HepG2 (cell line): ENCODE data around the gene NOTO. TPM values are rescaled to one million over a fixed set of nuclear protein-coding genes. Genes with fewer than 3 reads are reported as not detected.
"Not testable (repeated sequence)": the region's sequence is repeated elsewhere in the genome, so short reads cannot be mapped to it uniquely, and the experiment has no call there.

ENCODE experiments used
- ATAC-seq: fragments of 200-7000 bp; cut with Tn5 transposase; 3 replicates; pipeline ENCODE4 v1.9.1; 2020; ENCODE audit warnings: mild to moderate bottlenecking, moderate library complexity
- BruUV-seq: library from RNA; stranded (reverse); fragments of 400-500 nt; replicated peaks from 2 replicates; lab custom pipeline; 2021; lab: Mats Ljungman, UMichigan
- CTCF ChIA-PET: fragments of 300-600 bp; formaldehyde crosslinking; extraction: SDS; loops from one replicate; lab custom pipeline; 2021; ENCODE audit warnings: low total read pairs, inconsistent platforms, low intra/inter-chr PET ratio; lab: Yijun Ruan, JAX
- POLR2A ChIA-PET: fragments of 350-600 bp; sonication (Branson Sonifier 250); formaldehyde crosslinking; loops from one replicate; lab custom pipeline; 2020; ENCODE audit warnings: antibody characterized with exemption, inconsistent platforms; lab: Yijun Ruan, JAX
- DNase-seq: peaks from one replicate; pipeline ENCODE4 v3.0.0-alpha.2; 2015; ENCODE audit warnings: low spot score
- FAIRE-seq: peaks from 3 replicates; lab custom pipeline; 2011; peaks lifted over from hg19 to GRCh38; lab: Jason Lieb, UNC
- H2AFZ ChIP-seq: one replicate; pipeline ENCODE4 v1.6.1; 2011; ENCODE audit warnings: low read length, inconsistent platforms
- H3K27ac ChIP-seq: fragments of 300-600 bp; 3 replicates; pipeline ENCODE4 v1.8.0; 2011; ENCODE audit warnings: mixed run types, mild to moderate bottlenecking, mixed read lengths, low read length, inconsistent platforms; ENCODE audit not compliant: insufficient read depth; ENCODE audit errors: extremely low read length
- H3K27me3 ChIP-seq, 2 experiments: fragments of 200-600 bp in 1 of 2; 2 replicates in 1 of 2; 3 replicates in 1 of 2; pipeline versions ENCODE4 v1.6.0 to v1.8.0; 2011; ENCODE audit warnings: low read length in 2 of 2, mild to moderate bottlenecking in 2 of 2, moderate library complexity in 2 of 2, inconsistent platforms in 1 of 2; ENCODE audit not compliant: insufficient read depth in 2 of 2, control insufficient read depth in 1 of 2
- H3K36me3 ChIP-seq, 2 experiments: fragments of 200-600 bp in 1 of 2; replicated peaks in 1 of 2; 2 replicates in 1 of 2; 3 replicates in 1 of 2; pipeline versions ENCODE4 v1.5.1 to v1.8.0; 2011; ENCODE audit warnings: low read length in 2 of 2, inconsistent platforms in 1 of 2; ENCODE audit not compliant: insufficient read depth in 2 of 2, control insufficient read depth in 1 of 2
- H3K4me1 ChIP-seq: 2 replicates; pipeline ENCODE4 v1.5.1; 2012; ENCODE audit warnings: low read length, inconsistent platforms; ENCODE audit not compliant: insufficient read depth
- H3K4me2 ChIP-seq: 2 replicates; pipeline ENCODE4 v1.6.0; 2011; ENCODE audit warnings: low read depth, low read length, inconsistent platforms
- H3K4me3 ChIP-seq, 3 experiments: fragments of 200-600 bp in 1 of 3; sonication (generic), shearing (Covaris generic) in 1 of 3; replicated peaks in 1 of 3; 2 replicates each; pipeline ENCODE4 v1.5.1; 2011 to 2016; ENCODE audit warnings: low read length in 3 of 3, inconsistent platforms in 2 of 3, low read depth in 2 of 3, mild to moderate bottlenecking in 2 of 3, control low read depth in 1 of 3, mixed read lengths in 1 of 3; ENCODE audit not compliant: insufficient read depth in 1 of 3
- H3K79me2 ChIP-seq: one replicate; pipeline ENCODE4 v1.6.1; 2011; ENCODE audit warnings: low read length, inconsistent platforms; ENCODE audit not compliant: insufficient read depth
- H3K9ac ChIP-seq: 2 replicates; pipeline ENCODE4 v1.6.0; 2011; ENCODE audit warnings: mild to moderate bottlenecking, low read depth, low read length, inconsistent platforms; ENCODE audit not compliant: insufficient read depth
- H3K9me3 ChIP-seq: 2 replicates; pipeline ENCODE4 v1.5.1; 2012; ENCODE audit warnings: mild to moderate bottlenecking, low read length
- H4K20me1 ChIP-seq: 2 replicates; pipeline ENCODE4 v1.6.0; 2011; ENCODE audit warnings: inconsistent platforms, mild to moderate bottlenecking, low read length, moderate library complexity; ENCODE audit not compliant: insufficient read depth
- HIVEP1 ChIP-seq: sonication (generic); formaldehyde crosslinking; IDR thresholded peaks from 2 replicates; pipeline ENCODE4 v1.4.0; 2020; ENCODE audit warnings: mild to moderate bottlenecking, missing genetic modification reagents
- THAP11 ChIP-seq: IDR thresholded peaks from 2 replicates; pipeline ENCODE4 v1.6.1; 2016; ENCODE audit warnings: missing biosample characterization, missing genetic modification reagents
- XRCC5 ChIP-seq: fragments of 200-400 bp; formaldehyde crosslinking; optimal IDR thresholded peaks from 2 replicates; pipeline ENCODE3; 2017; ENCODE audit warnings: mild to moderate bottlenecking, low read length
- ZNF12 ChIP-seq: sonication (generic); formaldehyde crosslinking; IDR thresholded peaks from 2 replicates; pipeline ENCODE4 v1.5.0; 2020; ENCODE audit warnings: missing genetic modification reagents
- ZNF605 ChIP-seq: sonication (generic); formaldehyde crosslinking; IDR thresholded peaks from 2 replicates; pipeline ENCODE4 v1.8.0; 2022; ENCODE audit warnings: mild to moderate bottlenecking, missing genetic modification reagents
- WGBS: methylation state at CpG from one replicate; pipeline ENCODE4 v1.1.6; 2017; ENCODE audit warnings: low lambda C conversion rate; 5-methylcytosine and 5-hydroxymethylcytosine counted together
- in situ Hi-C: cut with HindIII; loops from 2 replicates; pipeline ENCODE4 v1.10.0; 2017; ENCODE audit warnings: low pct_unique_long_range_greater_than_20kb; ENCODE audit not compliant: extremely low pct_ligation_motif_present
- intact Hi-C: fragments of 100-400 bp; cut with micrococcal nuclease; formaldehyde crosslinking; loops from one replicate; pipeline ENCODE4 v1.10.0; 2022; ENCODE audit not compliant: unreplicated experiment
- polyA plus RNA-seq, 8 experiments: library from polyadenylated mRNA; depleted of rRNA in 3 of 8; stranded (reverse) in 7 of 8; unstranded in 1 of 8; fragments of >200 nt; fragmentation: Illumina TruSeq in 4 of 8; extraction: Trizol in 4 of 8; gene quantifications; 2 replicates each; pipeline versions ENCODE4 v1.2.1 to v1.2.3, GENCODE V29; 2011 to 2016; ENCODE audit warnings: low read depth in 4 of 8, missing spikeins in 1 of 8, mixed read lengths in 1 of 8; ENCODE audit not compliant: insufficient read depth in 1 of 8
- total RNA-seq, 5 experiments: library from RNA; depleted of rRNA; stranded (reverse); fragments of >200 nt; fragmentation: Illumina TruSeq; extraction: Trizol; gene quantifications; 2 replicates each; pipeline ENCODE4 v1.2.3, GENCODE V29; 2016; ENCODE audit warnings: low read depth in 1 of 5
- TF ChIP-seq, protein P1 (sequence below): sonication (generic); formaldehyde crosslinking; IDR thresholded peaks from 2 replicates; pipeline ENCODE4 v1.5.1; 2020; ENCODE audit warnings: mild to moderate bottlenecking, missing genetic modification reagents, borderline replicate concordance
- TF ChIP-seq, protein P2 (sequence below): sonication (generic); formaldehyde crosslinking; conservative IDR thresholded peaks from 2 replicates; pipeline ENCODE4 v1.8.1; 2023; ENCODE audit warnings: missing genetic modification reagents
- TF ChIP-seq, protein P3 (sequence below): sonication (generic); formaldehyde crosslinking; IDR thresholded peaks from 2 replicates; pipeline ENCODE4 v1.4.0; 2020; ENCODE audit warnings: missing genetic modification reagents, borderline replicate concordance

The NOTO gene
- total and polyA plus RNA-seq, 2 of the 13 experiments (the other 11 are each of a cell fraction or from before 2014, with no cell fraction given), result not detected

DNA sequence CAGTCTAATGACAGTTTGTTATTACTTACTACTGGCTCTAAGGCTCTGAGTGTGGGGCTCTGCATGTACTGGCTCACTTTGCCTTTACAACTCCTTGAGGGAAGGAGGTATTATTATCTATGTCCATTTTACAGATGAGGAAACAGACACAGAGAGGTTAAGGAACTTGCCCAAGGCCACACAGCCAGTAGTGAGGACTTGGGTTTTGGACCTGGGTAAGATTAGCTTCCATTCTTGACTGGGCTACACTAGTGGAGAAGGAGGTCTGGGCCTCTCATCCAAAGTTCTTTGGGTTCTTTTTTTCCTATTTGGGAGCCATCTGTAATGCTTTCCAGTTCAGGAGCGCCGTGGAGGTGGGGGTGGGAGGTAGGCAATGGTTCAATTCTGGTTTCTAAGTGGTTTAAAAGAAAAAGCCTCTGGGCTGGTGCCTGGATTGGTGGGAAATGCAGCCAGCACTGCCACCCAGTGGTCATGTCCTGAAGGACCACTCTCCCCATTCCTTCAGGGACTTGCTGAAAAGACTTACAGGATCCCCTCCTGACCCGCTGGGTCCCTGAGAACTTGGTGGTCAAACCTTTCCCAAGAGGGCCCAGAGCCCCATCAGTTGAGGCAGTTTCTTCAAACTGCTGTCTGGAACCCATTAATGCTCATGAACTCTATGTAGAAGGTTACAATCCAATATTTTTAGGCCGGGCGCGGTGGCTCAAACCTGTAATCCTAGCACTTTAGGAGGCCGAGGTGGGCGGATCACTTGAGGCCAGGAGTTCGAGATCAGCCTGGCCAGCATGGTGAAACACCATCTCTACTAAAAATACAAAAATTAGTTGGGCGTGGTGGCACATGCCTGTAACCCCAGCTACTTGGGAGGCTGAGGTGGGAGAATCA, 38.6 kb upstream of the NOTO start (continued):
- TF ChIP-seq, protein P1, sequence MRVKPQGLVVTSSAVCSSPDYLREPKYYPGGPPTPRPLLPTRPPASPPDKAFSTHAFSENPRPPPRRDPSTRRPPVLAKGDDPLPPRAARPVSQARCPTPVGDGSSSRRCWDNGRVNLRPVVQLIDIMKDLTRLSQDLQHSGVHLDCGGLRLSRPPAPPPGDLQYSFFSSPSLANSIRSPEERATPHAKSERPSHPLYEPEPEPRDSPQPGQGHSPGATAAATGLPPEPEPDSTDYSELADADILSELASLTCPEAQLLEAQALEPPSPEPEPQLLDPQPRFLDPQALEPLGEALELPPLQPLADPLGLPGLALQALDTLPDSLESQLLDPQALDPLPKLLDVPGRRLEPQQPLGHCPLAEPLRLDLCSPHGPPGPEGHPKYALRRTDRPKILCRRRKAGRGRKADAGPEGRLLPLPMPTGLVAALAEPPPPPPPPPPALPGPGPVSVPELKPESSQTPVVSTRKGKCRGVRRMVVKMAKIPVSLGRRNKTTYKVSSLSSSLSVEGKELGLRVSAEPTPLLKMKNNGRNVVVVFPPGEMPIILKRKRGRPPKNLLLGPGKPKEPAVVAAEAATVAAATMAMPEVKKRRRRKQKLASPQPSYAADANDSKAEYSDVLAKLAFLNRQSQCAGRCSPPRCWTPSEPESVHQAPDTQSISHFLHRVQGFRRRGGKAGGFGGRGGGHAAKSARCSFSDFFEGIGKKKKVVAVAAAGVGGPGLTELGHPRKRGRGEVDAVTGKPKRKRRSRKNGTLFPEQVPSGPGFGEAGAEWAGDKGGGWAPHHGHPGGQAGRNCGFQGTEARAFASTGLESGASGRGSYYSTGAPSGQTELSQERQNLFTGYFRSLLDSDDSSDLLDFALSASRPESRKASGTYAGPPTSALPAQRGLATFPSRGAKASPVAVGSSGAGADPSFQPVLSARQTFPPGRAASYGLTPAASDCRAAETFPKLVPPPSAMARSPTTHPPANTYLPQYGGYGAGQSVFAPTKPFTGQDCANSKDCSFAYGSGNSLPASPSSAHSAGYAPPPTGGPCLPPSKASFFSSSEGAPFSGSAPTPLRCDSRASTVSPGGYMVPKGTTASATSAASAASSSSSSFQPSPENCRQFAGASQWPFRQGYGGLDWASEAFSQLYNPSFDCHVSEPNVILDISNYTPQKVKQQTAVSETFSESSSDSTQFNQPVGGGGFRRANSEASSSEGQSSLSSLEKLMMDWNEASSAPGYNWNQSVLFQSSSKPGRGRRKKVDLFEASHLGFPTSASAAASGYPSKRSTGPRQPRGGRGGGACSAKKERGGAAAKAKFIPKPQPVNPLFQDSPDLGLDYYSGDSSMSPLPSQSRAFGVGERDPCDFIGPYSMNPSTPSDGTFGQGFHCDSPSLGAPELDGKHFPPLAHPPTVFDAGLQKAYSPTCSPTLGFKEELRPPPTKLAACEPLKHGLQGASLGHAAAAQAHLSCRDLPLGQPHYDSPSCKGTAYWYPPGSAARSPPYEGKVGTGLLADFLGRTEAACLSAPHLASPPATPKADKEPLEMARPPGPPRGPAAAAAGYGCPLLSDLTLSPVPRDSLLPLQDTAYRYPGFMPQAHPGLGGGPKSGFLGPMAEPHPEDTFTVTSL (CRISPR knock-in tag), result no peak
- TF ChIP-seq, protein P2, sequence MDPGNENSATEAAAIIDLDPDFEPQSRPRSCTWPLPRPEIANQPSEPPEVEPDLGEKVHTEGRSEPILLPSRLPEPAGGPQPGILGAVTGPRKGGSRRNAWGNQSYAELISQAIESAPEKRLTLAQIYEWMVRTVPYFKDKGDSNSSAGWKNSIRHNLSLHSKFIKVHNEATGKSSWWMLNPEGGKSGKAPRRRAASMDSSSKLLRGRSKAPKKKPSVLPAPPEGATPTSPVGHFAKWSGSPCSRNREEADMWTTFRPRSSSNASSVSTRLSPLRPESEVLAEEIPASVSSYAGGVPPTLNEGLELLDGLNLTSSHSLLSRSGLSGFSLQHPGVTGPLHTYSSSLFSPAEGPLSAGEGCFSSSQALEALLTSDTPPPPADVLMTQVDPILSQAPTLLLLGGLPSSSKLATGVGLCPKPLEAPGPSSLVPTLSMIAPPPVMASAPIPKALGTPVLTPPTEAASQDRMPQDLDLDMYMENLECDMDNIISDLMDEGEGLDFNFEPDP (CRISPR knock-in tag), result no peak
- 0 out of 2 replicates have a peak, but pooled peaks have one; percentile 1 for TF ChIP-seq ZNF12 (CRISPR knock-in tag)
- TF ChIP-seq HIVEP1, result no peak
- TF ChIP-seq, protein P3, sequence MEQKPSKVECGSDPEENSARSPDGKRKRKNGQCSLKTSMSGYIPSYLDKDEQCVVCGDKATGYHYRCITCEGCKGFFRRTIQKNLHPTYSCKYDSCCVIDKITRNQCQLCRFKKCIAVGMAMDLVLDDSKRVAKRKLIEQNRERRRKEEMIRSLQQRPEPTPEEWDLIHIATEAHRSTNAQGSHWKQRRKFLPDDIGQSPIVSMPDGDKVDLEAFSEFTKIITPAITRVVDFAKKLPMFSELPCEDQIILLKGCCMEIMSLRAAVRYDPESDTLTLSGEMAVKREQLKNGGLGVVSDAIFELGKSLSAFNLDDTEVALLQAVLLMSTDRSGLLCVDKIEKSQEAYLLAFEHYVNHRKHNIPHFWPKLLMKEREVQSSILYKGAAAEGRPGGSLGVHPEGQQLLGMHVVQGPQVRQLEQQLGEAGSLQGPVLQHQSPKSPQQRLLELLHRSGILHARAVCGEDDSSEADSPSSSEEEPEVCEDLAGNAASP, result 0 out of 2 replicates have a peak, but pooled peaks have one; percentile 22
- TF ChIP-seq THAP11 (CRISPR knock-in tag), result peak; percentile 45; the same call in 1 of the 2 replicates
- TF ChIP-seq XRCC5, result peak; percentile 88
- 0 out of 2 replicates have a peak, but pooled peaks have one; percentile 23 for TF ChIP-seq ZNF605 (CRISPR knock-in tag)

DNA sequence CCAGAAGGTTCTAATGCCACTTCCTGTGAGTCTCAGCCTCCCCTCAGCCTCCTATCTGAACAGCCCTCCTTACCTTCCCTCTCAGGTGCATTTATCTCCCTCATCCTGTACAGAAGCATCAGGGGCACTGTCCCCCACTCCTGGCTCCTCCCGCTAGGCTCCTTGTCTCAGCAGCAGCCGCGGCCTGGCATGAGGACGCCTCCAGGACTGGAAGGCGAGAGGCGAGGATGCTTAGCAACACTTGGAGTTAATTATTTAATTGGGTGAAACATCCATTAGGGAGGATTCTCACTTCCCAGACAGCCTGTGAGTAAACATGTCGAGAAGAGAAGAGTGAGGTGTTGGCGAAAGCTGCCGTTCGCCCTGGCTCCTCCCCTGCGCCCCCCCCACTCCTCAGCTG, 36.4 kb upstream of the NOTO start:
- H2AFZ ChIP-seq, CTCF ChIA-PET, H3K4me1 ChIP-seq, FAIRE-seq, H3K4me3 ChIP-seq, H3K9me3 ChIP-seq, BruUV-seq, POLR2A ChIA-PET, H3K9ac ChIP-seq, H3K27ac ChIP-seq, in situ Hi-C loops, intact Hi-C loops, ATAC-seq, H3K27me3 ChIP-seq, H3K79me2 ChIP-seq, H4K20me1 ChIP-seq, H3K4me2 ChIP-seq, H3K36me3 ChIP-seq, DNase-seq: not testable (repeated sequence)
- 15% methylated on average over 10 of the region's 11 CpGs for WGBS
